NCI-H2171 (cell line): ENCODE data around the gene SEMA3D.
"Not testable (repeated sequence)": the region's sequence is repeated elsewhere in the genome, so short reads cannot be mapped to it uniquely, and the experiment has no call there.

Experiments
- DNase-seq: peaks from one replicate; lab custom pipeline; 2025; lab: John Stamatoyannopoulos, UW

Gene SEMA3D

DNA sequence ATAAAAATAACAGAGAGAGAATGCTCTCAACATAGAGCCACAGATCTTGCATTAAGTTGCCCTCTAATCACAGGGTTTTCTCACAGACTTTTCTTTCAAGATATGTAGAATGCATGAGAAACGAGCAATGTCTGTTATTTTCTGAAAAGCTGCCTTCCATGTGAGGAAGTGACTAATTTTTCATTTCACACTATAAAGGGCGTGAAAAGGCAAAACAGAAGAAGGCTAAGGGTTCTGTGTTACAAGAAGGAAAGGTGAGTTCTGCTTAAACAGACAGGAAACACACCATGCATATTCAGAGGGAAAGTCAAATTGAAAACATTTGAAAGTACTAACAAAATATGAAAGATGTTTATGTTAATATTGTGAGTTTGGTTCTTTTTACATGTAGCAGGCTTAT, 189.2 kb downstream of the SEMA3D start:
- DNase-seq, result no peak

DNA sequence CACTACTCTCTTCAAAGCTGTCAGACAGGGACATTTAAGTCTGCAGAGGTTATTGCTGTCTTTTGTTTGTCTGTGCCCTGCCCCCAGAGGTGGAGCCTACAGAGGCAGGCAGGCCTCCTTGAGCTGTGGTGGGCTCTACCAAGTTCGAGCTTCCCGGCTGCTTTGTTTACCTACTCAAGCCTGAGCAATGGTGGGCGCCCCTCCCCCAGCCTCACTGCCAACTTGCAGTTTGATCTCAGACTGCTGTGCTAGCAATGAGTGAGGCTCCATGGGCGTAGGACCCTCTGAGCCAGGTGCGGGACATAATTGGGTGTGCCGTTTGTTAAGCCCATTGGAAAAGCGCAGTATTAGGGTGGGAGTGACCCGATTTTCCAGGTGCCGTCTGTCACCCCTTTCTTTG, 193.9 kb downstream of the SEMA3D start:
- DNase-seq, result not testable (repeated sequence)

DNA sequence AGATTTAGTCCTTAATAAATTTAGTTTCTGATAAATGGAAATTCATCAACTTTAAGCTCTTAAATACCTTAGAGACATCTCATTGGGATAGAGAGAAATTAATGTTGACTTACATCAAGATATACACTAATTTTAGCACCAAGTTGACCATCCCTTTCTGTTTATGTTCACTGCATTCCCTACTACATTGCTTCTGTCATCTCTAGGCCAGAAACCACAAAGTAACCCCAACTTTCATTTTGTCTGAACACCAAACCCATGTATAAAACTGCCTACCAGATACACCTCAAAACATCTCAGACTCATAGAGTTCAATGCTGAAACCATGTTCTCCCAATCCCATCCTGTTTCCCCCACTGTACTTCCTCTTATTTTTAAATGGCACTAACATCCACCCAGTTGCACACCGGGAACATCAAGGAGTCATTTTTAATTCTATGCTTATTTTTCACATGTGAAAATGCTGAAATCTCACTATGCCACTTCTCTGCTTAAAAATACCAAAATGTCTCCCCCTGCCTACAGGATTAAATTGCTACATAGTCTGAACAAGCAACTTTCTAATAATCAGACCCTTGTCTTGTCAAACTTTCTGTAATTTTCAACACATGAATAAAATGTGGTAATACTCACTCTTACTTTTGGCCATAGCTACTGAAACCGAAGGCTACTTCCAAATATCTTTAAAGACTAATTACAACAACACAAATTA, 201.6 kb downstream of the SEMA3D start:
- no peak for DNase-seq

DNA sequence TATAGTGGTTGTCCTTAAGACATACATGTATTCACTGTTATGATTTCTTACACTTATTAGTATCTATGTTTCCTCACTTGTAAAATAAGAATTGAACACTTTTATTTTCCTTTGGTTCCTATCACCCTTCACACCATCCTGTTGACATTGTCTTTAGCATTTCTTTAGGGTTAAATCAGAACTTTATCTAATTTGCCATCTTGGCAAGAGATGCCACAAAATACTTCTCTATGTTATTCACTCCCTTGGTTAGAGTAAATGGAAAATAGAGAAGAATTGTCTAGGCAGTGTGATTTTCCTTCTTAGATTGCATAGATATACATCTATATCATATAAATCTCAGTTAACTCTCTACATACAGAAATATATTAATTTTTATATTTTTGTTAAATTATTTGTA, 204.7 kb downstream of the SEMA3D start:
- no peak for DNase-seq

DNA sequence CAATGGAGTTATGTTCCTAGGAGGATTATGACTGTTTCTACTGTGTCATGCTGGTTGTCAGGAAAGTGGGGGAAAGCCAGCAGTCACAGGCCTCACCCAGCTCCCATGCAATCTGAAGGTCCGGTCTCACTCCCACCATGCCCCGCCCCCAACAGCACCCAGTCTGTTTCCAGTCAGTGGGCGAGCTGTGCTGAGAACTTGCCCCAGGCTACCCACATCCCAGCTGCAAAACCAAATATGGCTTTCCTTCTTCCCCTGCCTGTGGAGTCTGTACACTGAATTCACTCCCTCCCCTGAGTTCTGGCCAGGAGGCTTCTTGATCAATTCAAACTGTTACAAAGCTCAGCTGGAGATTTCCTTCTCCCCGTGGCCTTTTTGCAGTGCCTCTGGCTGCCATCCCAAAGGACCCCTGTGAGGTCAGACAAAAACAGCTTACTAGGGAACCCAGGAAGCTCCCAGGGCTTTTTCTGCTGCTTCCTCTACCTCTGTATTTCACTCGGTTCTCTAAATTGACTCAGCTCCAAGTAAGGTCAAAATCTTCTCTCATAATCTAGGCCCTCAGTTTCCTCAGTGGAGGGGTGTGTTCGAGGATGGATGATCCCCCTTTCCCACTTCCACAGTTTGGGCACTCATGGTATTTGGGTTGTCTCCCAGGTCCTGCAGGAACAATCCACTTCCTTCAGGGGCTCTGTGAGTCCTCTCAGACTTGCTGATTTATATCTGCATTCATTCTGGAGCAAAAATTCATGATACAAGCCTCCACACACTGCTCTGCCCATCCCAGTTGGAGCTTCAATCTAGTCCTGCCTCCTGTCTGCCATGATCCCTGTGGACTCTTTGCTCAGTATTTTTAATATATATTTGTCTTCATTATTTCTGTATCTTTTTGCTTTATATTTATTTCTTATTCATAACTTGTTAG, 205.5 kb downstream of the SEMA3D start:
- DNase-seq, result no peak

DNA sequence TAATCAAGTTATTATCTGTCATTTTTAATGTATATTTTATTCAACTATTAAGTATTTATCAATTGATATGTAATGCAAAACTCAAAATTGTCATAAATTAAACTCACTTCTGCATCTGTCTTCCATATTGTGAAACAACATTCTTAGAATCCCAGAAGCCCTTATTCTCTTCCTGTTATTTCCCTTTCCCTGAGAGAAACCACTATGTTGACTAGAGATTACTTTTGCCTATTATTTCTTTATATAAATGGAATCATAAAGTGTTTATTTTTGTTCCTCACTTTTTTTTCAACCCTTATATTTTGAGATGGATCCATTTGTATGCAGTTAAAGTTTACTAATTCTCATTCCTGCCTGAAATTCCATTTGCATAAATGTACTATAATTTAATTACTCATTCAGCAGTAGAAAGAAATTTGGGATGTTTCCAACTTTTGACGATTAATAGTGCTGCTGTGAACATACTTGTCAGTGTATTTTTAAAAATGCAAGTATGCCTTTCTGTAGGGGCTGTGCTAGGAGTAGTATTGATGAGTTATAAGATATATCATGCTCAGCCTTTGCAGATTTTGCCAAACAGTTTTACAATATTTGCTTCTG, 211.2 kb downstream of the SEMA3D start:
- DNase-seq, result no peak

DNA sequence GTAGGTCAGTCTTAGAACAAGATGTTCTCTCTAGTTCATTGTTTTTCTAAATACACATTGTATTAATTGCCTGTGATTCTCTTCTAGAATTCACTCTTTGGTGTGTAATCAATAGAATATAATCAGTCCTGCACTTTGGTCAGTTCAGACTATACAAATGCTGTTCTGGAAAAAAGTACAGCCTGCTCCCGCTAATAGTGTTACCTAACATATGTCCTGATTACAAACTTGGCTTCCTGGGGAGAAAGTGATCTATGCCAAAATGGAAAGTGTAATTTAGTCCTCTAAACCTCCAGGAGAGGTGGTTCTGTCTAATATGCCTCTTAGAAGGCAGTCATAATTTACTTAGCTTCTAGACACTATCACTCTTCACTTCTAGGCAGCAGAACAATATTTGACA, 215.5 kb downstream of the SEMA3D start:
- no peak for DNase-seq

DNA sequence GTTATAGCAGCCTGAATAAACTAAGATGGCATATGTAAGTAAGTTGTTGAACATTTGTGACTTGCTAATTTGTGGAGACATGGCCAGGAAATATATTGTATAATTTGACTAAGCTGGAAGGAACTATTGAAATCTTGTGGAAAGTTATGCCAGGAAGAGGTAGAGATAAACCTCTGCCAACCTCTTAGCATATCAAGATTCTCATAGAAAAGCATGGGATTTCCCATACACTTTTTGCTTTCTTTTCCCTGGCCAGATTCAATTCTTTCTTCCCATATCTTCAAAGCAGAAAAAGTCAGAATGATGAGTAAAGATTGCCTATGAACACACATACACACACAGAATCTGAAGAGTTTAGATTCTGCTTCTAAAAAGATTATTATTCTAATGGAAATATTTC, 216.2 kb downstream of the SEMA3D start:
- no peak for DNase-seq

DNA sequence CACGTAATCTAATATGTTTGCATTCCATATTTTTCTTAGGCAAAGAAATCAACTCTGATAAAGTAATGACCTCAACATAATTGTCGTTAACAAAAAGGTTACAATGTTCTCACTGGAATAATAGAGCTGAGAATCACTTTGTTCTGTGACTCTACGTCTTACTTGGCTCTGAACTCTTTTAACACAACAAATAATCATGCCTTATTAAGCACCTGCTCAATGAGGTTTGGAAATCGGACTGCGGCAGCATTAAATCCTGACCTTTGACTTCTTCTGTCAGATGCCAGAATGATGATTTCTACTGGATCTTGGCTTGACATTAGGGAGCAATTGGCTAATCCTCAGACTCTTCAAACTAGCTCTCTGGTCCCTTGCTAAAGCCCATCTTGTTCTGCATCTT, 233.6 kb downstream of the SEMA3D start:
- no peak for DNase-seq

DNA sequence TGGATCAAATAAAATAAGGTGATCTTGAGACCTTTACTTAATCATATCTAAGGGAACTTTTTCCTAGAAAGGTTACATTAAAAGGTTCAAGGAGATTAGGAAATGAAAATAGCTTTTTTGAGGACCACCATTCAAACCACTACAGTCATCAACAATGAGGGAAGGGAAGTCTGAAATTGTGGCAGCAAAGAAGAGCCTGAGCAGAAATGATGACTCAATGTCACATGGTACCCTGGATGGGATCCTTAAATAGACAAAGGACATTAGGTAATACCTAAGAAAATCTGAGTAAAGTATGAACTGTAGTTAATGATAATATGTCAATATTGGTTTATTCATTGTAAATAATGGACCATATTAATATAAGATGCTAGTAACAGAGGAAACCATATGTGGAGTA, 236.0 kb downstream of the SEMA3D start:
- DNase-seq, result no peak

DNA sequence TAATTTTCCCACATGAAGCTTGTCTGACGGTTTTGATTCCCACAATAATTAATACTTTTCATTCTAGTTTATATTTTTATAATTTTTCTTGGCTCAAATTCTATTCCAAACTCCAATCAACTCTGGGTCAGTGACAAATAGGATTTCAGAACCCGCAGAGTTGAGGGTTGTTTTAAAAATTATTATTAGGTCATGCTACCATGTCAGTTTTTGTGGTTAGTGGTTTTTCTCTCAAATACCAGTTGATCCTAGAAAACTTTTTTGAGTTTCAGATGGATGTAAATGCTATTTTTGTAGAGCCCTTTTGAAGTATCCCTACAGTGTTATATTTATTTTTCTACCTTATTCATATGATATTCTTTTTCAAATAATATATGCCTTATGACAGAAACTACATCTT, 237.4 kb downstream of the SEMA3D start:
- no peak for DNase-seq

DNA sequence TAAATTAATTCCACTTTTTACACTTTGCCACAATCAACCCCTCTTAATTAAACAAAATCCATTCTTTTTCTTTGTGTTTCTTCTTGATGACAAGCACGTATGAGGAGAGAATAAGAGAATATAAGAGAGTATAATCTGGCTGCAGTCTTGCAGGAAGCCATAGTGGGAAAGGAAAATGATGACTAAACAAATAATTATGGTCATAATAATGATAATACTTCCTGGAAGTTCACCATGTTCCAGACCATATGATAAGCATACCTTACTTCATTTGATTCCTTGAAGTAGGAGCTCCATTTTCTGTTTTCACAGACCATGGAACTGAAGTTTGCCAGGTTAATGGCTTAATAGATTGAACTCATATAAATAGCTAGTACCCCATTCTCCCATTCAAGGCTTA, 237.8 kb downstream of the SEMA3D start:
- DNase-seq, result no peak

DNA sequence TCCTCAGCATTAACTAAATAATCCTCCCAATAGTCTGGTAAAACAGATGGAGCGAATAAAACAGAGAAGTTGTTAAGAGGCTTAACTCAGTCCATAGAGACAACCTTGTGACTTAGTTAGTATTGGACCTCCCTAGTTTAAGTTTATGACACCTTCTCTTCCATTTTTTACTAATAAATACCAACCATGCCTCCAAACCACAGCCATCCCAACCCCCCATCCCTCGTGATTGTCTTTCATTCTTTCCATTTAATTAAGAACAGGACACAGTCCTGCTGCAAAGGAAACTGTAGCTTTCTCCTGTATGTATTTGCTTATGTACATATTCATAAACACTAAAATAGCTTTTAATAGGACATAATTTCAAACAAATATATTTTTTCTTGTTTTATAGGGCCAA, 238.2 kb downstream of the SEMA3D start:
- no peak for DNase-seq

DNA sequence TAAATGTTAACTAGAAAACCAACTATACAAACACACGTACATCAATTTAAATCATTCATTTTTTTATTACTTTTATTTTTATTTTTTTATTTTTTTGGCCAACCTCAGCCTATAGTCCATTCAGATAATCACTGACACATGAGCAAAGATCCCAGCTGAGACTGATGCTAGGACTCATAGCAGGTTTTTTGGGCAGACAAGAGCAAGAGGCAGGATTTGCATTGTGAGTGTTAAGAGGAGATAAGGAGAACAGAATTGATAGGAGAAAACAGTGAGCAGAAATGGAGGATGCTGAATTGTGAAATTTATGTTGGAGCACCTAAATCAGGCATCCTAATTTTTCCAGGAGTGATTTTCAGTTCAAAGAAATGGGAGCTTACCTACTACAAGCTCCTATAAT, 240.3 kb downstream of the SEMA3D start:
- DNase-seq, result no peak
